Thyroid gland (tissue), 4 donors: ENCODE results near the gene PPM1L.

ENCODE experiments used
- POLR2A ChIP-seq, 2 donors: fragments of 450-650 bp; IDR thresholded peaks; one replicate each; pipeline ENCODE4 v1.6.1; 2017; ENCODE audit warnings: antibody characterized with exemption in 2 of 2, mild to moderate bottlenecking in 2 of 2, moderate library complexity in 1 of 2
- TF ChIP-seq, protein P1 (sequence below), 6 experiments: fragments of 200-600 bp in 3 of 6; fragments of 450-650 bp in 3 of 6; sonication (generic) in 3 of 6; IDR thresholded peaks; one replicate each; pipeline ENCODE4 v1.5.1; 2016 to 2019; ENCODE audit warnings: antibody characterized with exemption in 6 of 6, mild to moderate bottlenecking in 2 of 6, inconsistent platforms in 1 of 6, moderate library complexity in 1 of 6

DNA sequence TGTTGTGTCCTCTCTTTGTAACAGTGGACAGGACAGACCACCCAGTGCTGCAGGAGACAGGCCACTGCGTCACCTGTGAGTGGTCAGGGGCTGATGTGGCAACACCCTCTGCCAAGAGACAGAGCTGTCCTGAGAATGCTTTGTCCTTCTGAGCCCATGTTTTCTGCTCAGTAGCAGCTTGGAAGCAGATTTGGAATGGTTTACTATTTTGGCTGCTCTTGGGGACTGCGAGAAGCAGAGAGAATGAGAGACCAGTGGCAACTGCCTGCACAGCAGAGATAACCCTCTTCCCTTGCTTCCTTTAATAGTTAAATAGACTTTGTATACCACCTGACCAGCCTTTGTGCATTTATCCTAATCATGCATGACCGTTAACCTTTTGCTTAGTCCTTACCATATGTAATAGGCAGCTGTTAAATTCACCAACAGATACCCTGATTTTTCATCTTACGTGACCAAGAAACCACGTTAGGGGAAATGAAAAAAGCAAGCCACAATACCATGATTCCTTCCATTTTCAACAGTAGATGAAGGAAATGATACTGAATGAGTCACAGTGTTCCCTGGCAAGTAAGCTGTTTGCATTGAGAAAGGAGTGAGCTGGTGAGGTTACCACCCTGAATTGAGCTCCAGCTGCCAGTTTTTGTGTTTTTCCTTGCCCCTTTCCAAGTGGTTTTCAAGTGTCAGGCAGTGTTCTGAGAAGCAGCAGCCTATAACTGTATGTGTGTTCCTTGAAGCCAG is 313.6 kb downstream of the PPM1L start:
- peak in 1 of 2 donors; percentile 26 for TF ChIP-seq POLR2A (IDR thresholded peaks at IDR 0.05)
- TF ChIP-seq, protein P1, sequence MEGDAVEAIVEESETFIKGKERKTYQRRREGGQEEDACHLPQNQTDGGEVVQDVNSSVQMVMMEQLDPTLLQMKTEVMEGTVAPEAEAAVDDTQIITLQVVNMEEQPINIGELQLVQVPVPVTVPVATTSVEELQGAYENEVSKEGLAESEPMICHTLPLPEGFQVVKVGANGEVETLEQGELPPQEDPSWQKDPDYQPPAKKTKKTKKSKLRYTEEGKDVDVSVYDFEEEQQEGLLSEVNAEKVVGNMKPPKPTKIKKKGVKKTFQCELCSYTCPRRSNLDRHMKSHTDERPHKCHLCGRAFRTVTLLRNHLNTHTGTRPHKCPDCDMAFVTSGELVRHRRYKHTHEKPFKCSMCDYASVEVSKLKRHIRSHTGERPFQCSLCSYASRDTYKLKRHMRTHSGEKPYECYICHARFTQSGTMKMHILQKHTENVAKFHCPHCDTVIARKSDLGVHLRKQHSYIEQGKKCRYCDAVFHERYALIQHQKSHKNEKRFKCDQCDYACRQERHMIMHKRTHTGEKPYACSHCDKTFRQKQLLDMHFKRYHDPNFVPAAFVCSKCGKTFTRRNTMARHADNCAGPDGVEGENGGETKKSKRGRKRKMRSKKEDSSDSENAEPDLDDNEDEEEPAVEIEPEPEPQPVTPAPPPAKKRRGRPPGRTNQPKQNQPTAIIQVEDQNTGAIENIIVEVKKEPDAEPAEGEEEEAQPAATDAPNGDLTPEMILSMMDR (IDR thresholded peaks at IDR 0.05): peak in 1 of 6 experiments; percentile 12
